K562 treated with DMSO at 1 percent for 48 hours (cell line): ENCODE measurements around the gene IQCN. TPM values are rescaled to one million over a fixed set of nuclear protein-coding genes. Genes with fewer than 3 reads are reported as not detected.

ENCODE experiments used
- total RNA-seq: library from RNA; unstranded; fragments of 300-600 nt; gene quantifications from 2 replicates; pipeline ENCODE4 v1.2.3, GENCODE V29; 2022; ENCODE audit warnings: low replicate concordance; ENCODE audit errors: extremely low read depth

The IQCN gene, protein sequence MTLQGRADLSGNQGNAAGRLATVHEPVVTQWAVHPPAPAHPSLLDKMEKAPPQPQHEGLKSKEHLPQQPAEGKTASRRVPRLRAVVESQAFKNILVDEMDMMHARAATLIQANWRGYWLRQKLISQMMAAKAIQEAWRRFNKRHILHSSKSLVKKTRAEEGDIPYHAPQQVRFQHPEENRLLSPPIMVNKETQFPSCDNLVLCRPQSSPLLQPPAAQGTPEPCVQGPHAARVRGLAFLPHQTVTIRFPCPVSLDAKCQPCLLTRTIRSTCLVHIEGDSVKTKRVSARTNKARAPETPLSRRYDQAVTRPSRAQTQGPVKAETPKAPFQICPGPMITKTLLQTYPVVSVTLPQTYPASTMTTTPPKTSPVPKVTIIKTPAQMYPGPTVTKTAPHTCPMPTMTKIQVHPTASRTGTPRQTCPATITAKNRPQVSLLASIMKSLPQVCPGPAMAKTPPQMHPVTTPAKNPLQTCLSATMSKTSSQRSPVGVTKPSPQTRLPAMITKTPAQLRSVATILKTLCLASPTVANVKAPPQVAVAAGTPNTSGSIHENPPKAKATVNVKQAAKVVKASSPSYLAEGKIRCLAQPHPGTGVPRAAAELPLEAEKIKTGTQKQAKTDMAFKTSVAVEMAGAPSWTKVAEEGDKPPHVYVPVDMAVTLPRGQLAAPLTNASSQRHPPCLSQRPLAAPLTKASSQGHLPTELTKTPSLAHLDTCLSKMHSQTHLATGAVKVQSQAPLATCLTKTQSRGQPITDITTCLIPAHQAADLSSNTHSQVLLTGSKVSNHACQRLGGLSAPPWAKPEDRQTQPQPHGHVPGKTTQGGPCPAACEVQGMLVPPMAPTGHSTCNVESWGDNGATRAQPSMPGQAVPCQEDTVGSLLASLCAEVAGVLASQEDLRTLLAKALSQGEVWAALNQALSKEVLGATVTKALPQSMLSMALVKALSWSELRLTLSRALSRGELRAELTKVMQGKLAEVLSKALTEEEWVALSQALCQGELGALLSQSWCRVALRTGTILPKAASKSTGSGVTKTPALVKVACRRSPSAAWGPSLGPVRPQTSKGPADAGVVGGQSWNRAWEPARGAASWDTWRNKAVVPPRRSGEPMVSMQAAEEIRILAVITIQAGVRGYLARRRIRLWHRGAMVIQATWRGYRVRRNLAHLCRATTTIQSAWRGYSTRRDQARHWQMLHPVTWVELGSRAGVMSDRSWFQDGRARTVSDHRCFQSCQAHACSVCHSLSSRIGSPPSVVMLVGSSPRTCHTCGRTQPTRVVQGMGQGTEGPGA (N-terminal part only)
- total RNA-seq = not detected in 2 replicates

DNA sequence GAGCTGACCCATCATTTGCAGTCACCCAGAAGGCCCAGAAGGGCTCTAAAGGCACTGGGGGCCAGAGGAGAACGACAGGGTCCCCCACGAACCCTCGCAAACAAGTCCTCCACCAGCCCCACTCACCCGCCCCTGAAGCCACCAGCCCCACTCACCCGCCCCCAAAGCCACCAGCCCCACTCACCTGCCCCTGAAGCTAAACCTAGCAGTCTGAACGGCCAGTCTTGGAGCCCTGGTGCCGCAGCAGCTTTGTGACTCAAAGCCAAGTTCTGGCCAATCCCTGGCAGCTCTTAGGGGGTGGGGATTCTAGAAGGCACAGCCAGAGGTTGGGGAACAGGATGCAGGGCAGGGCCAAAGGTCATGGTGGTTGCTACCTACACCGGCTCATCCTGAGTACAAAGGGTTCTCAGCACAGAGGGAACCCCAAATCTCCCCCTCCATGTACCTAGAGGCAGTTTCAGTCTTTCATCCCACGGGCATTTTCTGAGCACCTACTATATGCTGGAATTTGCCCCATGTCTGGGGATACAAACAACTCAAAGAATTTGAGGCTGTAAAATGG, at the start of gene IQCN:
Gene IQCN (minus strand): TSS at position 234 of the 562 bp plus-strand sequence. CDS start 4,974 bp downstream, outside the sequence.

DNA sequence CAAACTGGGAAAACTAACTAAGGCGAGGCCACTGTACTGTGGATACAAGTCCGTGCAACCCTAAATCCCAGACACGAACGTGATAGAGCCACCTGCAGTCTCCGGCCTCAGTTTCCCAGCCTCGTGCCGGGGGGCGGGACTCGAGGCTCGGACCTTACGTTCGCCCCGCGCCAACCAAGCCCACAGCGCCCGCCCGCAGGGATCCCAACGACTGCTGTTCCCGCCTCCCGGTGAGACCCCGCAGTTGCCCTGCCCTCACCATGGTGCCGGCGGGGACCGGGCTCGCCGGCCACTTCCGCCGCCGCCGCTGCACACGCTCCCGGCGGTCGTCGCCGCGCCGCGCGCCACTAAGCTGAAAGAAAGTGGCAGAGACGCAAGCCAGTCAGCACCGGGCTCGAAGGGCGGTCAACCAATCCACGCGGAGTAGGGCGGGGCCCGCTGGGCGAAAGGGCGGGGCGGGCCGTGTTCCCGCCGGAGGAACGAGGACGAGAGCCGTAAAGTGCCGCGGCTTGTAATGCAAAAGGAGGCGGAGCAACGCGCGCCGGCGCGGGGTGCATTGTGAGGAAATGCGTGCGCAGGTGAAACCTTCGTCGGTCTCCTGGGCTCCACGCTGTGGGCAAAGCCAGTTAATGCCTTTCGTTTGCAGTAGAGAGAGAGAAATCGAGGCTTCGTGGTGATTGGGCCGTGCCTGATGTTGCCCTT, 48.7 kb upstream of the IQCN start, which contains the start of gene LSM4:
Gene LSM4 (minus strand): TSS at position 318 of the 702 bp plus-strand sequence. CDS start 56 bp downstream, at position 262.

GRCh38 chr19:18281082-18282020, 7.1 kb upstream of the IQCN start, which contains the start of gene JUND:
Gene JUND, minus strand, starts transcription at chr19:18281622. Its CDS starts 138 bp downstream, at chr19:18281484.

DNA sequence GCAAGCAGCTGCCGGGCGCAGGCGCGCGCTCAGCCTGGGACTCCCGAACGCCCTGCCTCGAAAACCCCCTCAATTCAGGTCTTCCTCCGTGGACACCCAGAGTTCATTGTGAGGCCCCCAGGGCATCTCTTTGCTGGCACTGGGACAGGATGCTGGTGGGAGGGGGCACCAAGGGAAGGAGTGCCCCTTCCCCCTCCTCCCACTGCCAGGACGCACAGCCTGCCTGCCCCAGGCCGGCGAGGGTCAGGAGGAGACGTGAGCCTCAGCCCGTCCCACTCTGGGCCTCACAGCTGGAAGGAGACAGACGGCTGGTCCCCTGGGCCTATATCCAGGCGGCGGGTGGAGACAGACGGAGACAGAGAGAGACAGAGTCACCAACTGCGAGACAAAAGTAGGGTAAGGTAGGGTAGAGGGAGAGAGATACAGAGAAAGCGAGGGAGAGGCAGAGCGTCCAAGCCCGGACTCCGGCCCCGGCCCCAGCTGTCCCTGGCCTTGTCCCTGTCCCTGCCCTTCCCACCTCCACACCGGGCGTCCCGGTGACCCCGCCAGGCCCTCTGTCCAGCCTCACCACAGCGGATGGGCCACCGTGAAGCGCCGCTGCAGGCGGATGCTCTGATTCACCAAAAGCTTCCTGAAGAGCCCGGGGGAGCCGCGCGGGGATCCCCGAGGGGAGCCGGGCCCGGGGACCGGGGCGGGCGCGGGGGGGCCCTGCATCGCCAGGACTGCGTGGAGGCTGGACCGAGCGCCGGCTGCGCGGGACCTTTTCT, 48.4 kb downstream of the IQCN start, which contains the start of gene PDE4C:
Gene PDE4C (minus strand): TSS at position 737 of the 767 bp plus-strand sequence. CDS start 23 bp downstream, at position 714.

Other genes with a start within 250 kb of the IQCN start
- gene IL12RB1, start 187.5 kb downstream of the IQCN start, total RNA-seq = not detected in 2 replicates
- gene MAST3, start 176.7 kb downstream of the IQCN start, total RNA-seq = not detected in 2 replicates
- gene PIK3R2, start 121.3 kb downstream of the IQCN start, total RNA-seq = not detected in 2 replicates
- not detected in 2 replicates for gene IFI30, start 100.6 kb downstream of the IQCN start, total RNA-seq
- gene MPV17L2, start 81.2 kb downstream of the IQCN start, total RNA-seq = not detected in 2 replicates
- not detected in 2 replicates for gene RAB3A, start 70.4 kb downstream of the IQCN start, total RNA-seq
- gene PDE4C, start 48.0 kb downstream of the IQCN start, total RNA-seq = not detected in 2 replicates
- 437 TPM in 1 of 2 replicates, not detected in the other for gene JUND, start 7.2 kb upstream of the IQCN start, total RNA-seq
- gene LSM4, start 48.6 kb upstream of the IQCN start, total RNA-seq = not detected in 2 replicates
- not detected in 2 replicates for gene PGPEP1, start 66.1 kb upstream of the IQCN start, total RNA-seq
- gene GDF15, start 111.7 kb upstream of the IQCN start, total RNA-seq = 390 TPM in 1 of 2 replicates, not detected in the other
- gene LRRC25, start 123.2 kb upstream of the IQCN start, total RNA-seq = not detected in 2 replicates
- not detected in 2 replicates for gene SSBP4, start 144.9 kb upstream of the IQCN start, total RNA-seq
- gene ISYNA1, start 163.7 kb upstream of the IQCN start, total RNA-seq = 948 TPM in 1 of 2 replicates, not detected in the other
- not detected in 2 replicates for gene ELL, start 247.6 kb upstream of the IQCN start, total RNA-seq